HCT116 (cell line): ENCODE measurements around the gene CYP11A1. TPM values are rescaled to one million over a fixed set of nuclear protein-coding genes. Genes with fewer than 3 reads are reported as not detected.

Source experiments
- ATAC-seq: fragments of 200-7000 bp; cut with Tn5 transposase; 2 replicates; pipeline ENCODE4 v1.9.1; 2020; ENCODE audit warnings: mild to moderate bottlenecking, moderate library complexity
- BruUV-seq: library from RNA; stranded (reverse); fragments of 400-500 nt; replicated peaks from 2 replicates; lab custom pipeline; 2021; lab: Mats Ljungman, UMichigan
- CTCF ChIA-PET: fragments of 300-600 bp; sonication (Branson Sonifier 250); formaldehyde crosslinking; loops from one replicate; lab custom pipeline; 2021; ENCODE audit warnings: antibody characterized with exemption; lab: Charles Lee
- POLR2A ChIA-PET: fragments of 300-600, 350-600 bp; sonication (Branson Sonifier 250); formaldehyde crosslinking; loops from one replicate; lab custom pipeline; 2021; ENCODE audit warnings: antibody characterized with exemption; lab: Charles Lee
- RAD21 ChIA-PET, 2 experiments: fragments of 300-600 bp; sonication (Branson Sonifier 250); formaldehyde crosslinking; loops; one replicate each; lab custom pipeline; 2023; ENCODE audit warnings: low total read pairs in 2 of 2; ENCODE audit not compliant: uncharacterized antibody in 2 of 2, unreplicated experiment in 2 of 2, low non-redundant PET in 1 of 2; lab: Charles Lee
- DNase-seq: peaks from one replicate; pipeline ENCODE4 v3.0.0-alpha.2; 2010; ENCODE audit warnings: low read depth, low spot score
- H2AFZ ChIP-seq: fragments of 200-600 bp; shearing (Covaris generic), sonication (generic); 2 replicates; pipeline ENCODE4 v1.6.1; 2017; ENCODE audit warnings: low read depth, mixed run types, mixed read lengths, antibody characterized with exemption, low read length; ENCODE audit not compliant: poor library complexity, severe bottlenecking
- H3K27ac ChIP-seq: 2 replicates; pipeline ENCODE4 v1.5.1; 2012; ENCODE audit warnings: low read depth, low read length
- H3K27me3 ChIP-seq: fragments of 200-600 bp; sonication (generic); 2 replicates; pipeline ENCODE4 v1.6.1; 2016; ENCODE audit warnings: mixed run types, low read length, mixed read lengths; ENCODE audit not compliant: insufficient read depth
- H3K36me3 ChIP-seq, 2 experiments: fragments of 200-500 bp in 1 of 2; fragments of 200-600 bp in 1 of 2; sonication (Bioruptor generic) in 1 of 2; sonication (generic) in 1 of 2; 2 replicates each; pipeline versions ENCODE4 v1.5.1 to v1.6.1; 2014 to 2016; ENCODE audit warnings: low read length in 2 of 2, inconsistent platforms in 1 of 2, mixed read lengths in 1 of 2, mixed run types in 1 of 2; ENCODE audit not compliant: insufficient read depth in 2 of 2, control insufficient read depth in 1 of 2
- H3K4me1 ChIP-seq, 2 experiments: fragments of 200-600 bp in 1 of 2; sonication (generic) in 1 of 2; 2 replicates each; pipeline versions ENCODE4 v1.5.1 to v1.6.1; 2012 to 2017; ENCODE audit warnings: low read length in 2 of 2, inconsistent platforms in 1 of 2, mild to moderate bottlenecking in 1 of 2, mixed read lengths in 1 of 2, mixed run types in 1 of 2, moderate library complexity in 1 of 2; ENCODE audit not compliant: insufficient read depth in 2 of 2, control insufficient read depth in 1 of 2
- H3K4me2 ChIP-seq: fragments of 200-600 bp; sonication (generic); 2 replicates; pipeline ENCODE4 v1.6.1; 2017; ENCODE audit warnings: mixed run types, low read length, mixed read lengths
- H3K4me3 ChIP-seq, 2 experiments: fragments of 200-600 bp in 1 of 2; sonication (generic) in 1 of 2; replicated peaks in 1 of 2; 2 replicates each; pipeline ENCODE4 v1.5.1; 2011 to 2016; ENCODE audit warnings: low read length in 2 of 2, control low read depth in 1 of 2, low read depth in 1 of 2, mild to moderate bottlenecking in 1 of 2, mixed read lengths in 1 of 2, mixed run types in 1 of 2
- H3K79me2 ChIP-seq: fragments of 200-600 bp; sonication (generic); 2 replicates; pipeline ENCODE4 v1.6.1; 2017; ENCODE audit warnings: mild to moderate bottlenecking, mixed run types, low read length, moderate library complexity, mixed read lengths; ENCODE audit not compliant: insufficient read depth
- H3K9ac ChIP-seq: fragments of 200-600 bp; sonication (generic); 2 replicates; pipeline ENCODE4 v1.6.1; 2016; ENCODE audit warnings: low read length, mixed read lengths
- H3K9me2 ChIP-seq: fragments of 200-600 bp; sonication (generic), shearing (Covaris generic); 2 replicates; pipeline ENCODE4 v1.6.1; 2017; ENCODE audit warnings: mixed run types, mild to moderate bottlenecking, moderate library complexity; ENCODE audit not compliant: insufficient read depth
- H3K9me3 ChIP-seq, 2 experiments: fragments of 200-500 bp in 1 of 2; fragments of 200-600 bp in 1 of 2; sonication (Bioruptor generic) in 1 of 2; sonication (generic) in 1 of 2; 2 replicates each; pipeline ENCODE4 v1.6.1; 2014 to 2017; ENCODE audit warnings: low read length in 2 of 2, mixed read lengths in 2 of 2, inconsistent platforms in 1 of 2, low read depth in 1 of 2, mild to moderate bottlenecking in 1 of 2, mixed run types in 1 of 2, moderate library complexity in 1 of 2; ENCODE audit not compliant: control insufficient read depth in 1 of 2, insufficient read depth in 1 of 2
- H4K20me1 ChIP-seq: fragments of 200-600 bp; sonication (generic), shearing (Covaris generic); 2 replicates; pipeline ENCODE4 v1.6.1; 2017; ENCODE audit warnings: mixed run types, mild to moderate bottlenecking, moderate library complexity; ENCODE audit not compliant: insufficient read depth
- CEBPB ChIP-seq: IDR thresholded peaks from 2 replicates; pipeline ENCODE4 v1.6.1; 2012; ENCODE audit warnings: low read depth
- EZH2phosphoT487 ChIP-seq: fragments of 200-600 bp; IDR thresholded peaks from 2 replicates; pipeline ENCODE4 v1.6.1; 2018; ENCODE audit warnings: antibody characterized with exemption, borderline replicate concordance
- FOSL1 ChIP-seq: IDR thresholded peaks from 2 replicates; pipeline ENCODE4 v1.6.1; 2012; ENCODE audit warnings: low read depth
- POLR2A ChIP-seq: IDR thresholded peaks from 2 replicates; pipeline ENCODE4 v1.7.0; 2011; ENCODE audit warnings: borderline replicate concordance; ENCODE audit not compliant: insufficient read depth, insufficient read length; ENCODE audit errors: extremely low read depth
- TCF7L2 ChIP-seq: IDR thresholded peaks from 2 replicates; pipeline ENCODE4 v1.7.0; 2011; ENCODE audit warnings: borderline replicate concordance, inconsistent platforms; ENCODE audit not compliant: insufficient read depth, insufficient read length; ENCODE audit errors: extremely low read depth
- YY1 ChIP-seq: IDR thresholded peaks from 2 replicates; pipeline ENCODE4 v1.6.1; 2011; ENCODE audit warnings: low read length, low read depth, moderate library complexity, mild to moderate bottlenecking; ENCODE audit not compliant: insufficient replicate concordance; ENCODE audit errors: extremely low read depth
- ZFX ChIP-seq: fragments of 450-650 bp; IDR thresholded peaks from 2 replicates; pipeline ENCODE4 v1.6.1; 2017
- ZNF274 ChIP-seq: fragments of 200-500 bp; sonication (Bioruptor generic); IDR thresholded peaks from 2 replicates; pipeline ENCODE4 v1.6.1; 2014; ENCODE audit warnings: mild to moderate bottlenecking, low read depth, low read length, inconsistent platforms
- intact Hi-C: fragments of 100-400 bp; cut with micrococcal nuclease; formaldehyde crosslinking; loops from 2 replicates; pipeline ENCODE4 v1.10.0; 2022
- total RNA-seq: library from RNA; stranded (reverse); gene quantifications from one replicate; pipeline ENCODE4 v1.2.1, GENCODE V29; 2021; ENCODE audit not compliant: unreplicated experiment
- TF ChIP-seq, protein P1 (sequence below): IDR thresholded peaks from 2 replicates; pipeline ENCODE4 v1.6.1; 2011; ENCODE audit warnings: mild to moderate bottlenecking, low read length, moderate library complexity; ENCODE audit not compliant: insufficient replicate concordance; ENCODE audit errors: extremely low read depth
- TF ChIP-seq, protein P2 (sequence below), 3 experiments: fragments of 200-600 bp in 1 of 3; sonication (generic) in 1 of 3; IDR thresholded peaks in 2 of 3; conservative IDR thresholded peaks in 1 of 3; 2 replicates each; pipeline ENCODE4 v1.5.1; 2012 to 2017; ENCODE audit warnings: low read depth in 2 of 3, low read length in 2 of 3, antibody characterized with exemption in 1 of 3, borderline replicate concordance in 1 of 3, control low read depth in 1 of 3, mild to moderate bottlenecking in 1 of 3, mixed read lengths in 1 of 3, mixed run types in 1 of 3, moderate library complexity in 1 of 3; ENCODE audit not compliant: insufficient read depth in 1 of 3

CYP11A1 gene
- total RNA-seq, 1 experiment from 2014 or later = 0.57 TPM

DNA sequence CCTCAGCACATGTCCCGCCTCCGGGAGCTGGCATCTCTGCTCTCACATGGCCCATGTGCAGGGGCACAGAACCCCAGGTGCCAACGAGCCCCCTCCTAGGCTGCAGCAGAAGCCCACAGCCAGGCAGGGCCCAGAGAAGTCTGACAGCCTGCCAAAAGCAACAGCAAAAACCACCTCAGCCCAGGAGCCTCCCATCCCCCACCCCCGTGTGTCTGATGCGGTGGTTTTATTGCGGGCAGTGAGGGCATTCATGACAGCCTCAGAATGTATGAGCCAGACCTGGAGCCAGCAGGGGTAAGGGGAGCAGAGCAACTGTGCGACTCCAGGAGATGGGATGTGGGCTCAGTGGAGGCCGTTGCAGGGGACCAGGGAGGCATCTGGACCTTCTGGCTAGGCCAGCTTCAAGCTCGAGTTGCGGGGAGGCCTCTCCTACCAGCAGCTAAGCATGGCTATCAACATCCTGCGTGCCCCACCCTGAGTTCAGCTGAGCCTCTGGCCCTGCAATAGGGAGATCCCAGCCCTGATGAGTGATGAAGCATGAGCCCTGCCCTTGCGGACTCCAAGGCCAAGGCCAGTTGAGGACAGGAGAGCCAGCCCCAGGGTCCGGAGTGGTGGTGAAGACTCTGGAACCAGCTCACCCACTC lies 52.5 kb downstream of the CYP11A1 start:
- no peak overlapping the region for H2AFZ ChIP-seq

DNA sequence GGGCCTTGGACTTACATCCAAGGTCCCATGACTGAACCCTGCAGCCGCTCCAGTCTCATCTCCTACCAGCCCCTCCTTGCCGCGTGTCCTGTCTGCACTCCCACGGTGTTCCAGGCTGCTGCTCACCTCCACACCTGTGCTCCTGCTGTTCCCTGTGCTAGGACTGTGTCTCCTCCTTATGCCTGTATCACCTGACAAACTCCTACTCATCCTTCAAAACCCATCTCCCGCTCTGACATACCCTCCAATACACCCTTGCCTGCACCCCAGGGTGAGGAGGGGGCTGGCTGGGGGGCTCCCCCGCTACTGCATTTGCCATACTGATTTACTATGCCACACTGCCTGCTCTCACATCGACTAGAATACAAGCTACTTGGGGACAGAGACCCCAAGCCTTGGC lies 53.6 kb downstream of the CYP11A1 start:
- ATAC-seq (no peak), DNase-seq (no peak)
- H3K9ac ChIP-seq = no peak overlapping the region
- ChIA-PET POLR2A (no interaction called here), CTCF (no interaction called here), RAD21 (no interaction called here)
- no peaks in the 10 kb centered on the region for H3K79me2 ChIP-seq
- no peaks in the 10 kb centered on the region for H3K9me3 ChIP-seq
- H3K4me2 ChIP-seq = no peak overlapping the region
- H3K36me3 ChIP-seq = no peaks in the 10 kb centered on the region
- no peak overlapping the region for H2AFZ ChIP-seq
- H3K4me1 ChIP-seq = peaks cover 0 to 4% of the 10 kb centered on the region in 2 experiments; a peak in 1 of 4 replicates
- H4K20me1 ChIP-seq = no peaks in the 10 kb centered on the region
- no peak overlapping the region for H3K4me3 ChIP-seq
- H3K9me2 ChIP-seq = no peaks in the 10 kb centered on the region
- no peak overlapping the region for H3K27ac ChIP-seq
- H3K27me3 ChIP-seq = no peaks in the 10 kb centered on the region
- BruUV-seq = no TSS peak
- intact Hi-C loops = no loop called here
- TF ChIP-seq, protein P1, sequence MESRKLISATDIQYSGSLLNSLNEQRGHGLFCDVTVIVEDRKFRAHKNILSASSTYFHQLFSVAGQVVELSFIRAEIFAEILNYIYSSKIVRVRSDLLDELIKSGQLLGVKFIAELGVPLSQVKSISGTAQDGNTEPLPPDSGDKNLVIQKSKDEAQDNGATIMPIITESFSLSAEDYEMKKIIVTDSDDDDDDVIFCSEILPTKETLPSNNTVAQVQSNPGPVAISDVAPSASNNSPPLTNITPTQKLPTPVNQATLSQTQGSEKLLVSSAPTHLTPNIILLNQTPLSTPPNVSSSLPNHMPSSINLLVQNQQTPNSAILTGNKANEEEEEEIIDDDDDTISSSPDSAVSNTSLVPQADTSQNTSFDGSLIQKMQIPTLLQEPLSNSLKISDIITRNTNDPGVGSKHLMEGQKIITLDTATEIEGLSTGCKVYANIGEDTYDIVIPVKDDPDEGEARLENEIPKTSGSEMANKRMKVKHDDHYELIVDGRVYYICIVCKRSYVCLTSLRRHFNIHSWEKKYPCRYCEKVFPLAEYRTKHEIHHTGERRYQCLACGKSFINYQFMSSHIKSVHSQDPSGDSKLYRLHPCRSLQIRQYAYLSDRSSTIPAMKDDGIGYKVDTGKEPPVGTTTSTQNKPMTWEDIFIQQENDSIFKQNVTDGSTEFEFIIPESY = no peak
- TF ChIP-seq TCF7L2 (no peak), FOSL1 (no peak), EZH2phosphoT487 (no peak), YY1 (no peak), ZNF274 (no peak), POLR2A (no peak), CEBPB (no peak)
- TF ChIP-seq, protein P2, sequence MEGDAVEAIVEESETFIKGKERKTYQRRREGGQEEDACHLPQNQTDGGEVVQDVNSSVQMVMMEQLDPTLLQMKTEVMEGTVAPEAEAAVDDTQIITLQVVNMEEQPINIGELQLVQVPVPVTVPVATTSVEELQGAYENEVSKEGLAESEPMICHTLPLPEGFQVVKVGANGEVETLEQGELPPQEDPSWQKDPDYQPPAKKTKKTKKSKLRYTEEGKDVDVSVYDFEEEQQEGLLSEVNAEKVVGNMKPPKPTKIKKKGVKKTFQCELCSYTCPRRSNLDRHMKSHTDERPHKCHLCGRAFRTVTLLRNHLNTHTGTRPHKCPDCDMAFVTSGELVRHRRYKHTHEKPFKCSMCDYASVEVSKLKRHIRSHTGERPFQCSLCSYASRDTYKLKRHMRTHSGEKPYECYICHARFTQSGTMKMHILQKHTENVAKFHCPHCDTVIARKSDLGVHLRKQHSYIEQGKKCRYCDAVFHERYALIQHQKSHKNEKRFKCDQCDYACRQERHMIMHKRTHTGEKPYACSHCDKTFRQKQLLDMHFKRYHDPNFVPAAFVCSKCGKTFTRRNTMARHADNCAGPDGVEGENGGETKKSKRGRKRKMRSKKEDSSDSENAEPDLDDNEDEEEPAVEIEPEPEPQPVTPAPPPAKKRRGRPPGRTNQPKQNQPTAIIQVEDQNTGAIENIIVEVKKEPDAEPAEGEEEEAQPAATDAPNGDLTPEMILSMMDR (IDR thresholded peaks at IDR 0.05 in 2 of 3, conservative IDR thresholded peaks at IDR 0.05 in 1 of 3; ENCODE audit: borderline replicate concordance in 1 of 3, insufficient read depth in 1 of 3, low read depth in 2 of 3, low read length in 2 of 3) = no peak

More for the DNA sequence above, 52.5 kb downstream of the CYP11A1 start:
- Histone ChIP-seq H3K9me3 (no peaks in the 10 kb centered on the region), H3K9me2 (no peaks in the 10 kb centered on the region), H3K79me2 (no peaks in the 10 kb centered on the region), H3K4me2 (no peak overlapping the region), H3K4me1 (peaks cover 0 to 4% of the 10 kb centered on the region in 2 experiments; a peak in 2 of 4 replicates), H3K27me3 (no peaks in the 10 kb centered on the region), H3K36me3 (no peaks in the 10 kb centered on the region), H3K9ac (no peak overlapping the region), H3K4me3 (no peak overlapping the region), H3K27ac (no peak overlapping the region), H4K20me1 (no peaks in the 10 kb centered on the region)
- ATAC-seq = no peak
- BruUV-seq = no TSS peak
- no peak for TF ChIP-seq ZFX
- no peak for TF ChIP-seq CEBPB
- TF ChIP-seq EZH2phosphoT487 = no peak
- no peak for TF ChIP-seq POLR2A
- DNase-seq = no peak
- ChIA-PET POLR2A (no interaction called here), CTCF (interaction anchor here (0.6 to 1.0 kb wide), 2 partner anchors 261 to 267 kb away, joined by 3 read pairs; no protein-coding TSS in a partner anchor), RAD21 (no interaction called here)
- intact Hi-C loops = no loop called here
